HG02571 (cell line): Measurements from ENCODE around the gene CDC25C.

Experiments used
- ATAC-seq: cut with Tn5 transposase; IDR thresholded peaks from one replicate; pipeline ENCODE4 v1.9.1; 2021; ENCODE audit warnings: mild to moderate bottlenecking, moderate library complexity; ENCODE audit not compliant: unreplicated experiment

The CDC25C gene

DNA sequence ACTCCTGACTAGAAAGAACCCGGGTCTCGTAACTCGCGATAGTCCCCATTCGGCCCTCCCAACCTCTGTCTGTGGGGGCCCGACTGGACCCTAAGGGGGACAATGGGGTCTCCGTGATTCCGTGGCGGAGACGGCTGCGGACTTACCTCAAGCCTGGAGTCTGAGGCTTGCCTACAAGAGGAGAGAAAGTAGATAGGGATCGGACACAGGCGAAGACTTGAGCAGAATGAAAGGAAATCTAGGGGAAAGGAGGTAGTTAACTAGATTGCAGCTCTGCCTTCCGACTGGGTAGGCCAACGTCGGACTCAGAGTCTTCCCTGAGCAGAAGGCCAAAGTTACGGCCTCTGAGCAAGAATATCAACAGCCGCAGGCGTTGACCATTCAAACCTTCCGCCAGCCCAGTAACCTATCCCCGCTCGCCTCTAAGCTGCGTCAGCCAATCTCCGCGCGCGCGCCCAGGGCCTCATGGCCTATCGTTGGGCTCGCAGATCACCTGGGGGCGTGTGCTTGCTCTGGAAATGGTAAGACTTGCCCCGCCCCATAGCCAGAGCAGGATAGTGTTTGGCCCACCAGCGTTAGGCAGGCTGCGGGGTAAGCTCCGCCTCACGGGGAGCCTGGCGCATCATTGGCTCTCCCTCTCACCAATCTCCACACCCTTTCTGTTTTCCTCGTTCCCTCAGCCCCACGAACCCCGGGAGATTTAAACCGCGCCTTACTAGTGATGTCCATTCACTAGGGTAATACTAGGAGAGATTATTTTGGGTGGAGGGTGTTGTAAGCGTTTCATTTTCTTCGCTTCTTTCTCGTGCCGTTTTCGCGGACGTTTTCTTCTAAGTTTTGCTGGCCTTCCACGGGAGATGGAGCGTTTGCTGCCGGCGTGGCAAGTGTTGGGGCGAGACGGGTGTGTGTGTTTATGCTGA is at the start of gene CDC25C:
CDC25C (minus strand) TSS at position 356 of the 920 bp plus-strand sequence. CDS start 624 bp downstream, outside the sequence.
- ATAC-seq = peak; percentile 99

- ATAC-seq = no peak
Observed at GRCh38 chr5:138372653-138373052, 41.0 kb upstream of the CDC25C start.

GRCh38 chr5:138372225-138372624 is 40.6 kb upstream of the CDC25C start:
- ATAC-seq = peak; percentile 54

DNA sequence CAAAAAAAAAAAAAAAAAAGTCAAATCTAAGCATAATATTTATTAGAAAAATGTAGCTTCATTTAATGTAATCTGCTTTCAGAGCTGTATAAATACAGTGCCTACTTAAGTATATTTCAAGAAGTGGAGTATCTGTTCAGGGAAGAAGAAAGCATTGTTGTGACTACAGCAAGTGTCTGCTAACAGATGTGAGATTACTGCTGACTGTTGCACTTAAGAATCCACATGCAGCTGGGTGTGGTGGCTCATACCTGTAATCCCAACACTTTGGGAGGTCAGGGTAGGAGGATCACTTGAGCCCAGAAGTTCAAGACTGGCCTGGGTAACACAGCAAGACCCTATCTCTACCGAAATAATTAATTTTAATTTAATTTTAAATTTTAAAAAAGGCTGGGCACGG is 39.9 kb upstream of the CDC25C start:
- no peak for ATAC-seq

GRCh38 chr5:138370537-138370936 is 38.9 kb upstream of the CDC25C start:
- no peak for ATAC-seq

GRCh38 chr5:138369706-138370105 is 38.1 kb upstream of the CDC25C start:
- ATAC-seq = no peak

DNA sequence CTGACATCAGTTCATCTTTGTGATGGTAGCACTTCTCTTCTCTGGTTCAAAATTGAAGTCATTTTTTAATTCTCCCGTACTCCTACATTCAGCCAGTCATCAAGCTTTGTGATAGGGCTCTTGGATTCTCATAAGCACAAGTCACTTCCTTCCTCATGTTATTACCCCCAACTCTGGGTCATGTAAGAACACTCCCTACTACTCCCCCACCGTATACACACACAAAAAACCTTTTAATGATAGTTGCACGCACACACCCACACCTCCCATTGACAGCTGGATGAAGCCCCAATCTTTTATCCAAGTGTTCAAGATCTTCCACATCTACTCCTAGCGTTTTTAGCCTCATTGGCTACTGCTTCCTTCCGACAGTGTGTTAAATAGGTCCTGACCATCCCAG is 37.7 kb upstream of the CDC25C start:
- ATAC-seq = no peak

DNA sequence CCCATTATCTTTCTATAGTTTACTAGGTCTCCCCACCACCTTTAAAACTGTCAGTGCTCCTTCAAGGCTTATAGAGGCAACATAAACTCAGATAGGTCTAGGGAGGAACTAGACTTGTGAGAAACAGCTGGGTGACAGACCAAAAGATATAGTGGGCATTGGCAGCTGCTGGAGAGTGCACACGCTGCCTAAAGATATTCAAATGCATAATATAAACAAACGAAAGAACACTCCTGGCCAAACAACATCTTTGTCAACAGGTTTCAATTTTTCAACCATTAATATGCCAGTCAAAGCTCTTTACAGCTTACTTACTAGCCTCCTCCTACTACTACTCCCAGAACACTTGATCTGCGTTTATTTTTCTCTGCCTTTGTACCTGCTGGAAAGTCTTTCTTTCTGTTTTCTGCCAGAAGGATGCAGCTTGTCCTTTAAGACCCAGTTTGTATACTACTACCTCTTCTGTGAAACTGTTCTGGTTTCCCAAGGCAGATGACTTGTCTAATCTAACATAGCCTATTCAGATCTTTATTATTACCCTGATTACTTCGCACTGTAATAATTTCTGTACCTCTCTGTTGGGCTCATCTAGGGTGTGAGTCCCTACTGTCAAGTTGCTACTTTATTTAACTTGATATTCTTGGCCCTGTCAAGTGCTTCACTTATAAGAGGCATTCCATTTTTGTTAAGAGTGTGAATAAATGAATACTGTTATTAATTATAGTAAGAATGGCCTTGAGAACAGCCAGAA is 35.2 kb upstream of the CDC25C start:
- no peak for ATAC-seq

GRCh38 chr5:138364576-138364975 is 33.0 kb upstream of the CDC25C start:
- ATAC-seq = no peak

- ATAC-seq = no peak
Observed at GRCh38 chr5:138360941-138361452, 29.4 kb upstream of the CDC25C start.

- ATAC-seq = no peak
Observed at GRCh38 chr5:138359621-138360020, 28.0 kb upstream of the CDC25C start.

DNA sequence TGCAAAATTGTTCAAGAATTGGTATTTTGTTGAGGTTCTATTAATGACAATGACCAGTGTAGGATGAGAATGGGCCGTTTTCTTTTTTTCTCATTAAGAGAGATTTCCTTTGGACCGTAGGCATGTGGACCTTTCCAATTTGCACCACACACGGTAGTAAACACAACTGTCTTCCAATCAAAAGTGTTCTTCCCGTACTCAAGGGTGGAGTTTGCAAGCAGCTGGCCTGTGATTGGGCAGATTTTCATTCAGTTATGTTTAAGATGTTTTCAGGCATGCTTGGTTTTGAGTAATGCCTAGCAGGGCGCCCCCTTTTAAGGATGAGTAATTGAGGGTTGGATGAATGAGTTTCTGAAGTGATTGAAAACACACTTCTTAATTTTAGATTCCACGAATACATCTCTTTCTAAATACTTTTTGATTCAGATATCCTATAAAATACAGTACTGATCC is 23.3 kb upstream of the CDC25C start:
- peak; percentile 41 for ATAC-seq

- ATAC-seq = no peak
Observed at GRCh38 chr5:138354387-138354786, 22.8 kb upstream of the CDC25C start.

- ATAC-seq = no peak
Observed at GRCh38 chr5:138353560-138354080, 22.0 kb upstream of the CDC25C start.

- ATAC-seq = peak; percentile 36
Observed at GRCh38 chr5:138352722-138353559, 21.3 kb upstream of the CDC25C start.

DNA sequence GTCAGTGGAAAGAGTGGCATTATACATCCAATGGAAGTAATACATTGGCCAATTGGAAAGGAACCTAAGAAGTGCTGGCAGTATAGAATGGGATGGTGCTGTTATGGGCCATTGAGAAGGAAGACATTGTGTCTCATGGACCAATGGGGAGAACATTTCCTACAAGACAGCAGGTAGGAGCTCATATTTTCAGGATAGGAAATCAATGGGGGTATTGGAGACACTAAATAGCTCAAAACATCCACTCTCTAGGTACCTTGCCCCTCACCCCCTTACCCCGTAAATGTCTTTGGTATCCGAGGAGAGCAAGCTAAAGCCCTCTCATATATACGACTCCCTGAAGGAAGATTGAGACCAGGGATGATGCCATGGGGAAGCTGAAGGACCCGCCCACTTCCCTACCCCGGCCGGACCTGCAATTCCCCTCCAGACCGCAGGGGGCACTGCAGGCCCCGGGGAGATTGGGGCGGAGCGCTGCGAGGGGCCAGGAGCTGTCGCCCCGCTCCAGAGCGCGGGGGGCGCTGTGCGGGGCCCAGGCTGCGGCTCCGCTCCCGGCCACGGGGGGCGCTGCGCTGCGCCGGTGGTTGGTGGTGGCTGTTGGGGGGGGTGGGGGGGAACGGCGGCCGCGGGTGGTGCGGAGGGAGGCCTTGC is 20.6 kb upstream of the CDC25C start, which contains the start of gene KDM3B:
KDM3B (plus strand) TSS at position 615 of the 651 bp plus-strand sequence. CDS start 111 bp downstream, outside the sequence.
- ATAC-seq = peak; percentile 74

DNA sequence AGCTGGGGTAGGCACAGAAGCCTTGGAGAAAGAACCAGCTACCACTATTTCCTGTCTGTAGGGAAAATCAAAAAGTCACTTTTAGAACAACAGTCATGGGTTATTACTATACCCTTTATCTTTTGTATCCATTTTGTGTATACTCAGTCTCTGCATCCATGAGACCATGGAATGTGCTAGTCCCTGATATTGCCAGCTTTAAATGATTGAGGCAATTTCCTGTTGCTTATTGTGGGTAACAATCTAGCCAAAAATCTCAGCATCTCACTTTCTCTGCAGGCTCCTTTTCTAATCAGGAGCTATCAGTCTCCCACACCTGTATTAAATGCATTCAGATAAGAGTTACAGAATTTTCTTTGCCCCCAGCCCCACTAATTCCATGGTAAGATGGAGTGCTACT is 19.9 kb upstream of the CDC25C start:
- no peak for ATAC-seq

DNA sequence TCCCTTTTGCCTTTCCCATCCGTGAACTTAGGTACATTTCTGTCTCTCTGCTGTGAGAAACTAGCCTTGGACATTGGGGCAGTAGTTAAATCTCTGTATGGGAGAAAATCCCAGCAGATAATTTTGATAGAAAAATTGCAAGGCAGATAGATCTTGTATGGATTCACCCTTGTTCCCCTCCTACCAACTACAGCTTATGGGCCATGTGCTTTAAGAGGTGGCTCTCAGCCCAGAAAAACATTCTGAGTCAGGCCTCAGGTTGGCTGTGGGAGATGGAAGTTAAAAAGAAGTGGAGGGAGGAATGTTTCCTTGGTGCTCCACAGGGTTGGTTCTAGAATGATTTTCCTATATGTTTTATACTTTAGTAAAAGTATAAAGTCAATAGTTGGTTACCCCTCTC is 19.5 kb upstream of the CDC25C start:
- ATAC-seq = no peak

- ATAC-seq = no peak
Observed at GRCh38 chr5:138350563-138350890, 18.9 kb upstream of the CDC25C start.
